Measurements from ENCODE around the gene MPIG6B. TPM values are rescaled to one million over a fixed set of nuclear protein-coding genes. Genes with fewer than 3 reads are reported as not detected.

The MPIG6B gene
- total RNA-seq, 2 donors from 2014 or later = 0.20 TPM; not detected in 1

- intact Hi-C loops (cut with DNase I, micrococcal nuclease) = no loop called here
- DNase-seq (no peak), ATAC-seq (no peak)
Observed at GRCh38 chr6:31717499-31718222, 5.5 kb upstream of the MPIG6B start.

- peak in 1 of 2 donors; percentile 74 for DNase-seq
- intact Hi-C loops (cut with DNase I, micrococcal nuclease) = no loop called here
- peak; percentile 84 for ATAC-seq
Observed at GRCh38 chr6:31718265-31718664, 4.9 kb upstream of the MPIG6B start.

- intact Hi-C loops (cut with DNase I, micrococcal nuclease) = no loop called here
- no peak for DNase-seq
- no peak for ATAC-seq
Observed at GRCh38 chr6:31719001-31719400, 4.2 kb upstream of the MPIG6B start.

- intact Hi-C loops (cut with DNase I, micrococcal nuclease) = no loop called here
Observed at GRCh38 chr6:31720196-31720770, 2.9 kb upstream of the MPIG6B start.

GRCh38 chr6:31721351-31722020, 1.7 kb upstream of the MPIG6B start, which contains the start of gene LY6G6C:
TSS of gene LY6G6C (minus strand) at chr6:31721746. CDS start at chr6:31721679, 67 bp downstream.
- no peak for DNase-seq
- ATAC-seq = no peak
- intact Hi-C loops (cut with DNase I, micrococcal nuclease) = no loop called here

More at GRCh38 chr6:31720196-31720770, 2.9 kb upstream of the MPIG6B start:
- DNase-seq = no peak
- ATAC-seq = peak; percentile 15

GRCh38 chr6:31722173-31722572, 1.0 kb upstream of the MPIG6B start:
- intact Hi-C loops (cut with DNase I, micrococcal nuclease) = no loop called here
- DNase-seq (no peak), ATAC-seq (peak; percentile 12)

- intact Hi-C loops (cut with DNase I, micrococcal nuclease) = no loop called here
- ATAC-seq (no peak), DNase-seq (no peak)
Observed at GRCh38 chr6:31723980-31724691, 963 bp downstream of the MPIG6B start.

- DNase-seq = no peak
- intact Hi-C loops (cut with DNase I, micrococcal nuclease) = no loop called here
- no peak for ATAC-seq
Observed at GRCh38 chr6:31725502-31726350, 2.6 kb downstream of the MPIG6B start.

- ATAC-seq (peak; percentile 21), DNase-seq (no peak)
- intact Hi-C loops (cut with DNase I, micrococcal nuclease) = no loop called here
Observed at GRCh38 chr6:31727034-31727716, 4.0 kb downstream of the MPIG6B start.

- DNase-seq (no peak), ATAC-seq (no peak)
- intact Hi-C loops (cut with DNase I, micrococcal nuclease) = no loop called here
Observed at GRCh38 chr6:31727717-31728671, 4.8 kb downstream of the MPIG6B start.

- DNase-seq (peak; percentile 48 to 54), ATAC-seq (peak; percentile 59)
- intact Hi-C loops (cut with DNase I, micrococcal nuclease) = no loop called here
Observed at GRCh38 chr6:31728767-31729514, 5.8 kb downstream of the MPIG6B start, which contains the start of gene DDAH2. TSS of gene DDAH2 (minus strand) at chr6:31729299. CDS start at chr6:31729161, 138 bp downstream.

GRCh38 chr6:31729515-31729978, 6.4 kb downstream of the MPIG6B start:
- peak; percentile 95 to 97 for DNase-seq
- peak; percentile 78 for ATAC-seq
- intact Hi-C loops (cut with DNase I, micrococcal nuclease) = no loop called here

GRCh38 chr6:31729979-31730630, 6.9 kb downstream of the MPIG6B start:
- DNase-seq = peak; percentile 90 to 93
- peak; percentile 64 for ATAC-seq
- intact Hi-C loops (cut with DNase I, micrococcal nuclease) = no loop called here

- intact Hi-C loops (cut with DNase I, micrococcal nuclease) = no loop called here
- no peak for ATAC-seq
Observed at GRCh38 chr6:31730631-31731086, 7.5 kb downstream of the MPIG6B start.

GRCh38 chr6:31732029-31732428, 8.9 kb downstream of the MPIG6B start:
- intact Hi-C loops (cut with DNase I, micrococcal nuclease) = no loop called here
- DNase-seq = no peak
- ATAC-seq = no peak

More at GRCh38 chr6:31730631-31731086, 7.5 kb downstream of the MPIG6B start:
- no peak for DNase-seq

All from left colon (tissue), 2 donors.